ENCODE data around the gene SCGB1A1.

GRCh38 chr11:62410972-62411371, 7.9 kb upstream of the SCGB1A1 start:
- TF ChIP-seq SUZ12 (IDR thresholded peaks at IDR 0.05; ENCODE audit: extremely low read depth, insufficient read depth, insufficient read length) (no peak), YY1 (IDR thresholded peaks at IDR 0.05; ENCODE audit: insufficient read depth, insufficient read length) (no peak), ZNF274 (IDR thresholded peaks at IDR 0.05; ENCODE audit: low read depth, low read length) (no peak)
